HG03159 (cell line): Measurements from ENCODE around the gene RAB14.
"Not testable (repeated sequence)": the region's sequence is repeated elsewhere in the genome, so short reads cannot be mapped to it uniquely, and the experiment has no call there.

Experiments used
- ATAC-seq: cut with Tn5 transposase; IDR thresholded peaks from one replicate; pipeline ENCODE4 v1.9.1; 2021; ENCODE audit warnings: mild to moderate bottlenecking, moderate library complexity; ENCODE audit not compliant: unreplicated experiment

RAB14 gene

GRCh38 chr9:121192959-121193640, 8.6 kb downstream of the RAB14 start:
- no peak for ATAC-seq

- no peak for ATAC-seq
Measured at GRCh38 chr9:121192518-121192917, 9.2 kb downstream of the RAB14 start.

GRCh38 chr9:121191235-121191634, 10.4 kb downstream of the RAB14 start:
- no peak for ATAC-seq

- ATAC-seq, result no peak
Measured at GRCh38 chr9:121189660-121190059, 12.0 kb downstream of the RAB14 start.

GRCh38 chr9:121189006-121189405, 12.7 kb downstream of the RAB14 start:
- ATAC-seq, result no peak

- ATAC-seq, result no peak
Measured at GRCh38 chr9:121187636-121188305, 13.9 kb downstream of the RAB14 start.

GRCh38 chr9:121185774-121186403, 15.8 kb downstream of the RAB14 start:
- ATAC-seq, result no peak

- ATAC-seq, result no peak
Measured at GRCh38 chr9:121185178-121185745, 16.4 kb downstream of the RAB14 start.

- no peak for ATAC-seq
Measured at GRCh38 chr9:121184463-121184862, 17.2 kb downstream of the RAB14 start.

GRCh38 chr9:121183666-121184423, 17.8 kb downstream of the RAB14 start:
- no peak for ATAC-seq

- ATAC-seq, result no peak
Measured at GRCh38 chr9:121182989-121183388, 18.7 kb downstream of the RAB14 start.

- no peak for ATAC-seq
Measured at GRCh38 chr9:121182101-121182836, 19.4 kb downstream of the RAB14 start.

GRCh38 chr9:121179930-121180681, 21.6 kb downstream of the RAB14 start:
- no peak for ATAC-seq

- not testable (repeated sequence) for ATAC-seq
Measured at GRCh38 chr9:121179373-121179721, 22.3 kb downstream of the RAB14 start.

- no peak for ATAC-seq
Measured at GRCh38 chr9:121178676-121179372, 22.8 kb downstream of the RAB14 start.

- no peak for ATAC-seq
Measured at GRCh38 chr9:121173501-121173900, 28.2 kb downstream of the RAB14 start.

- no peak for ATAC-seq
Measured at GRCh38 chr9:121172726-121173487, 28.8 kb downstream of the RAB14 start.

- no peak for ATAC-seq
Measured at GRCh38 chr9:121171236-121171635, 30.4 kb downstream of the RAB14 start.
